Diencephalon (tissue), 1 donor: ENCODE results near the gene TAC3. TPM values are rescaled to one million over a fixed set of nuclear protein-coding genes. Genes with fewer than 3 reads are reported as not detected.

Experiments
- total RNA-seq: library from RNA; depleted of rRNA; stranded (reverse); fragments of >200 nt; gene quantifications from one replicate; pipeline ENCODE4 v1.2.3, GENCODE V29; 2014

Gene TAC3
- 5.1 TPM for total RNA-seq

GRCh38 chr12:57016348-57016747 is at the start of gene TAC3:
Gene TAC3 (minus strand): TSS chr12:57016529. CDS start chr12:57015797, 732 bp downstream.

GRCh38 chr12:57049890-57050289 is 33.6 kb upstream of the TAC3 start, which contains the start of gene MYO1A:
Gene MYO1A (minus strand): TSS chr12:57050129. CDS start chr12:57048323, 1,806 bp downstream.

GRCh38 chr12:57005980-57006808 is 10.1 kb downstream of the TAC3 start, which contains the start of gene ZBTB39:
Gene ZBTB39 (minus strand): TSS chr12:57006546. CDS start chr12:57004917, 1,629 bp downstream.

Other genes with a start within 250 kb of the TAC3 start
- 0.23 TPM for gene SDR9C7, start 82.1 kb downstream of the TAC3 start, total RNA-seq
- 0.23 TPM for gene RDH16, start 58.9 kb downstream of the TAC3 start, total RNA-seq
- gene ZBTB39, start 10.0 kb downstream of the TAC3 start, total RNA-seq = 10.1 TPM
- gene MYO1A, start 33.6 kb upstream of the TAC3 start, total RNA-seq = not detected
- 7.6 TPM for gene NEMP1, start 62.3 kb upstream of the TAC3 start, total RNA-seq
- 16.6 TPM for gene NAB2, start 72.6 kb upstream of the TAC3 start, total RNA-seq
- 8.1 TPM for gene STAT6, start 94.8 kb upstream of the TAC3 start, total RNA-seq
- 114 TPM for gene LRP1, start 112.0 kb upstream of the TAC3 start, total RNA-seq
- gene LRP1-AS, start 131.1 kb upstream of the TAC3 start, total RNA-seq = not detected
- 4.4 TPM for gene NXPH4, start 200.3 kb upstream of the TAC3 start, total RNA-seq
- gene SHMT2, start 213.2 kb upstream of the TAC3 start, total RNA-seq = 25.1 TPM
- gene STAC3, start 234.7 kb upstream of the TAC3 start, total RNA-seq = 1.4 TPM